Activated B cell treated with CpG ODN at 0.5 μM for 24 hours (primary cell): ENCODE measurements around the gene TMPRSS2. TPM values are rescaled to one million over a fixed set of nuclear protein-coding genes. Genes with fewer than 3 reads are reported as not detected.
"Not testable (repeated sequence)": the region's sequence is repeated elsewhere in the genome, so short reads cannot be mapped to it uniquely, and the experiment has no call there.

Source experiments
- ATAC-seq: fragments of 200-7000 bp; cut with Tn5 transposase; one replicate; pipeline ENCODE4 v1.10.0; 2021; ENCODE audit warnings: low read depth, mild to moderate bottlenecking, moderate library complexity
- CTCF ChIA-PET: fragments of 350-600 bp; sonication (Branson Sonifier 250); formaldehyde crosslinking; loops from one replicate; lab custom pipeline; 2021; ENCODE audit warnings: antibody characterized with exemption; lab: Charles Lee
- POLR2A ChIA-PET: fragments of 350-600 bp; sonication (Branson Sonifier 250); formaldehyde crosslinking; loops from one replicate; lab custom pipeline; 2021; ENCODE audit warnings: antibody characterized with exemption; lab: Charles Lee
- DNase-seq: peaks from one replicate; pipeline ENCODE4 v3.0.0; 2022
- H3K27ac Mint-ChIP-seq: one replicate; pipeline ENCODE4 v1.8.0; 2020; ENCODE audit warnings: mixed read lengths
- H3K27me3 Mint-ChIP-seq: one replicate; pipeline ENCODE4 v1.8.0; 2021; ENCODE audit warnings: mixed read lengths
- H3K36me3 Mint-ChIP-seq: one replicate; pipeline ENCODE4 v1.8.0; 2021; ENCODE audit warnings: low read depth, mixed read lengths
- H3K4me1 Mint-ChIP-seq: one replicate; pipeline ENCODE4 v1.8.0; 2021; ENCODE audit warnings: mixed read lengths
- H3K4me3 Mint-ChIP-seq: one replicate; pipeline ENCODE4 v1.8.0; 2020; ENCODE audit warnings: mild to moderate bottlenecking, mixed read lengths
- H3K9me3 Mint-ChIP-seq: one replicate; pipeline ENCODE4 v1.8.0; 2020; ENCODE audit warnings: mixed read lengths
- intact Hi-C: fragments of 100-400 bp; cut with micrococcal nuclease; formaldehyde crosslinking; loops from one replicate; pipeline ENCODE4 v1.15.1; 2024
- total RNA-seq: library from RNA; stranded (reverse); gene quantifications from 2 replicates; pipeline ENCODE4 v1.2.3, GENCODE V29; 2022
- TF ChIP-seq, protein P1 (sequence below): fragments of 200-600 bp; IDR thresholded peaks from one replicate; pipeline ENCODE4 v1.8.0; 2022; ENCODE audit warnings: antibody characterized with exemption, mild to moderate bottlenecking

TMPRSS2 gene
- total RNA-seq, 1 donor from 2014 or later: not detected

DNA sequence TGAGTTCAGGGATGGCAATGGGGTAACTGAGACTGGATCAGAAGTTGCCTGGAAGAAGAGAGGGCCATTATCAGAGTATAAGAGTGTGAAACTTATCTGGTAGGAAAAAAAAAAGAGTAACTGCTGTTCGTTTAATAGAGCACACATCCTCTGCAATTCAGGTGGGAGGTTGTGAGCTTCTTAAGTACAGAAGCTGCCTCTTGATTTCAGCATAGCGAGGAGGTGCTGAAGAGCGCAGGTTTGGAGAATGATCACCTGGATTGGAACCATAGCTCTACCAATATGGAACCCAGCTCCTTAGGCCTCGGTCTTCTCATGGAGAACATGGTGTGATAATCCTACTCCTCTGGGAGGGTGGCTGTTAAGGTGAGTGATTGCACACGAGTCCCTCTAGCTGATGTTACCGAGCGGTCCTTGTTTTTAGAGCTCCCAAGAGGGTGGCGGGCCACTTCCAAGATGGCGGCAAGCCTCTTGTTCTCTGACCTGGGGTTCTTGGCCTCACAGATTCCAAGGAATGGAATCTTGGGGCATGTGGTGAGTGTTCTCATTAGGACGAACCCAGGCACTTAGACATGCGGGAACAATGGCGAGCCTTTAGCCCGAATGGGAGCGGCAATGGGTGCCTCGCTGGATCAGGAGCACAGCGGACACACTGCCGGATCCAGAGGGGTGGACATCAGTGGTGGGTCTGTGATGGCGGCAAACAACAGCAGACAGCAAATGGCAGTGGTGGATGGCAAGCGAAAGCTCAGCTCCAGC is 85.2 kb downstream of the TMPRSS2 start:
- Mint-ChIP-seq H3K4me3 (no peak overlapping the region), H3K27me3 (no peaks in the 10 kb centered on the region), H3K4me1 (peaks cover 81% of the 10 kb centered on the region), H3K36me3 (peaks cover 7% of the 10 kb centered on the region), H3K27ac (no peak overlapping the region), H3K9me3 (no peaks in the 10 kb centered on the region)
- no peak for DNase-seq
- TF ChIP-seq, protein P1, sequence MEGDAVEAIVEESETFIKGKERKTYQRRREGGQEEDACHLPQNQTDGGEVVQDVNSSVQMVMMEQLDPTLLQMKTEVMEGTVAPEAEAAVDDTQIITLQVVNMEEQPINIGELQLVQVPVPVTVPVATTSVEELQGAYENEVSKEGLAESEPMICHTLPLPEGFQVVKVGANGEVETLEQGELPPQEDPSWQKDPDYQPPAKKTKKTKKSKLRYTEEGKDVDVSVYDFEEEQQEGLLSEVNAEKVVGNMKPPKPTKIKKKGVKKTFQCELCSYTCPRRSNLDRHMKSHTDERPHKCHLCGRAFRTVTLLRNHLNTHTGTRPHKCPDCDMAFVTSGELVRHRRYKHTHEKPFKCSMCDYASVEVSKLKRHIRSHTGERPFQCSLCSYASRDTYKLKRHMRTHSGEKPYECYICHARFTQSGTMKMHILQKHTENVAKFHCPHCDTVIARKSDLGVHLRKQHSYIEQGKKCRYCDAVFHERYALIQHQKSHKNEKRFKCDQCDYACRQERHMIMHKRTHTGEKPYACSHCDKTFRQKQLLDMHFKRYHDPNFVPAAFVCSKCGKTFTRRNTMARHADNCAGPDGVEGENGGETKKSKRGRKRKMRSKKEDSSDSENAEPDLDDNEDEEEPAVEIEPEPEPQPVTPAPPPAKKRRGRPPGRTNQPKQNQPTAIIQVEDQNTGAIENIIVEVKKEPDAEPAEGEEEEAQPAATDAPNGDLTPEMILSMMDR: no peak
- CTCF ChIA-PET: no interaction called here
- intact Hi-C loops: loop anchor here (1.0 kb wide), 1 partner anchor 9 kb away; no protein-coding TSS in a partner anchor
- POLR2A ChIA-PET: interaction anchor here (4.5 kb wide), 1 partner anchor 54 kb away, joined by 37 read pairs; no protein-coding TSS in a partner anchor
- ATAC-seq: no peak

DNA sequence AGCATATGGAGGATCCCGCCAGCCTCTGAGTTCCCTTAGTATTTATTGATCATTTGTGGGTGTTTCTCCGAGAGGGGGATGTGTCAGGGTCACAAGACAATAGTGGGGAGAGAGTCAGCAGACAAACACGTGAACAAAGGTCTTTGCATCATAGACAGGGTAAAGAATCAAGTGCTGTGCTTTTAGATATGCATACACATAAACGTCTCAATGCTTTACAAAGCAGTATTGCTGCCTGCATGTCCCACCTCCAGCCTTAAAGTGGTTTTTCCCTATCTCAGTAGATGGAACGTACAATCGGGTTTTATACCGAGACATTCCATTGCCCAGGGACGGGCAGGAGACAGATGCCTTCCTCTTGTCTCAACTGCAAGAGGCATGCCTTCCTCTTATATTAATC is 87.0 kb downstream of the TMPRSS2 start:
- DNase-seq, ATAC-seq, POLR2A ChIA-PET, H3K36me3 Mint-ChIP-seq, H3K27me3 Mint-ChIP-seq, CTCF ChIA-PET, H3K9me3 Mint-ChIP-seq: not testable (repeated sequence)
- intact Hi-C loops: loop anchor here (1.0 kb wide), 1 partner anchor 52 kb away; no protein-coding TSS in a partner anchor
- peak overlapping the region; percentile 81 for H3K4me3 Mint-ChIP-seq
- H3K4me1 Mint-ChIP-seq: peaks cover 69% of the 10 kb centered on the region
- peak overlapping the region; percentile 76 for H3K27ac Mint-ChIP-seq

DNA sequence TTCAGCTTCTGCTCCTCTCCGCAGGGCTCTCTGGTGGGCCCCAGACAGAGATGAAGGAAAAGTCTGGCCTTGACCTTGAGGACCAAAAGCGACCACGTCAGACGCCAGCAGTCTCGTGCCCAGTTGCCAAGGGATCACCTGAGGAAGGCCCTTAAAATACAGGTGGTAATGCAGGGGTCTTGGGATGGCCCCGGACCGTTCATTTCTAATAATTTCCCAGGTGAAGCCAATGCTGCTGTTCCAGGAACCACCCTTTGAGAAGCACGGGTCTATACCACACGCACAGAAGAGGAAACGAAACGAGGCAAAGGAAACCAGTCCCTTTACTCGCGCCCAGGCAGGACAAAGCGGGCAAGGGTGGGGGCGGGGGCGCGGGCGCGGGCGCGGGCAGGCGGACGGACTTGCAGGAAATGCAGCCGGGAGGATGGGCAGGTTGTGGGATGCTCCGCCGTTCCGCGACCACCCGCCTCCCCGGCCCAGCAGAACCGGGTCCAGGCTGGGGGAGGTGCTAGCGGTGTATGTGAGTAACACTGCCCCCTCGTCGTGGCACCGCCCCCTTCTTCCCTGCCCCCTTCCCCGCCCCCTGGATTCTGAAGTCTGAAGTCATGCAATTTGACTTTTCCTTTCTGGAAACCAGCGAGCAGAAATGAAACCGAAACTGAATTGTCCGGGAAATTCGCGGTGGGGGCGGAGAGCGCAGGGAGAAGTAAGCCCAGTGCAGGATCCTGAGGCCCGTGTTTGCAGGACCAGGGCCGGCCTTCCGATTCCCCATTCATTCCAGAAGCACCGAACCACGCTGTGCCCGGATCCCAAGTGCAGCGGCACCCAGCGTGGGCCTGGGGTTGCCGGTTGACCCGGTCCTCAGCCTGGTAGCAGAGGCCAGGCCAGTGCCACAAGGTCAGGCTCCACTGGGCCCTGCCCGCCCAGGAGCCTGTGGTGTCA is 87.8 kb downstream of the TMPRSS2 start:
- DNase-seq (peak; percentile 47), ATAC-seq (peak; percentile 93)
- H3K27ac Mint-ChIP-seq: peak overlapping the region; percentile 82
- H3K4me3 Mint-ChIP-seq: peak overlapping the region; percentile 81
- no peaks in the 10 kb centered on the region for H3K27me3 Mint-ChIP-seq
- intact Hi-C loops: loop anchor here (1.0 to 2.0 kb wide), 2 partner anchors 13 to 51 kb away; no protein-coding TSS in a partner anchor
- CTCF ChIA-PET: interaction anchor here (1.1 kb wide), 1 partner anchor 137 kb away, joined by 4 read pairs; no protein-coding TSS in a partner anchor
- peaks cover 61% of the 10 kb centered on the region for H3K4me1 Mint-ChIP-seq
- POLR2A ChIA-PET: no interaction called here
- H3K9me3 Mint-ChIP-seq: no peaks in the 10 kb centered on the region
- TF ChIP-seq, protein P1: no peak
- H3K36me3 Mint-ChIP-seq: no peaks in the 10 kb centered on the region

DNA sequence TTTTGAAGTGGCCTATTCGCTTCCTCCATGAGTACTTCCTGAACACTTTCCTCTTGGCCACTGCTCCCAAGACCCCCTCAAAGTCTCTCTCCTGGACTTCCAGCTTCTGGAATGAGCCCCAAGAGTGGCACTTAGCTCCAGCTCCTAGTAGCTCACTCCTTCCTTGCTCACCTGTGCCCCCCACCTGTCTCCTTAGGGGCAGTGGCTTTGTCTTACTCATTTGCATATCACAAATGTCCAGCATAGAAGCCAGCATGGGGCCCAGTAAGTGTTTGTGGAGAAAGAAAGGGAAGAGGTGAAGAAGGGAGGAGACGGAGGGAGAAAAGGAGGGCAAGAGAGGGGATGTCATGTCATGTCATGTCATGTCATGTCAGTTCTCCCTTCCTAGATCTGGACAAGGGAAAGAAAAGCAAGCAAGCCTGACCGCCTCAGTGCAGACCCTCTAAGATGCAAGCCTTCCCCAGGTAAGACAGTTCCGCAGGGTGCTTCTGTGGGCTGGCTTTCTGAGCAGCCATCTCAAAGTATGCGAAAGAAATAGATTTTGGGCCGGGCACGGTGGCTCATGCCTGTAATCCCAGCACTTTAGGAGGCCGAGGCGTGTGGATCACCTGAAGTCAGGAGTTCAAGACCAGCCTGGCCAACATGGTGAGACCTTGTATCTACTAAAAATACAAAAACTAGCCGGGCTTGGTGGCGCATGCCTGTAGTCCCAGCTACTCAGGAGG is 88.8 kb downstream of the TMPRSS2 start:
- no peaks in the 10 kb centered on the region for H3K27me3 Mint-ChIP-seq
- H3K4me1 Mint-ChIP-seq: peaks cover 53% of the 10 kb centered on the region
- no peak overlapping the region for H3K27ac Mint-ChIP-seq
- no peak overlapping the region for H3K4me3 Mint-ChIP-seq
- ChIA-PET CTCF (interaction anchor here (1.1 kb wide), 2 partner anchors 134 to 136 kb away, joined by 3 to 4 read pairs; no protein-coding TSS in a partner anchor), POLR2A (interaction anchor here (1.6 kb wide), 1 partner anchor 184 kb away, joined by 3 read pairs; no protein-coding TSS in a partner anchor)
- H3K36me3 Mint-ChIP-seq: no peaks in the 10 kb centered on the region
- no peak for DNase-seq
- ATAC-seq: no peak
- H3K9me3 Mint-ChIP-seq: no peaks in the 10 kb centered on the region
- intact Hi-C loops: loop anchor here (2.0 kb wide), 1 partner anchor 14 kb away; no protein-coding TSS in a partner anchor
- TF ChIP-seq, protein P1: no peak

DNA sequence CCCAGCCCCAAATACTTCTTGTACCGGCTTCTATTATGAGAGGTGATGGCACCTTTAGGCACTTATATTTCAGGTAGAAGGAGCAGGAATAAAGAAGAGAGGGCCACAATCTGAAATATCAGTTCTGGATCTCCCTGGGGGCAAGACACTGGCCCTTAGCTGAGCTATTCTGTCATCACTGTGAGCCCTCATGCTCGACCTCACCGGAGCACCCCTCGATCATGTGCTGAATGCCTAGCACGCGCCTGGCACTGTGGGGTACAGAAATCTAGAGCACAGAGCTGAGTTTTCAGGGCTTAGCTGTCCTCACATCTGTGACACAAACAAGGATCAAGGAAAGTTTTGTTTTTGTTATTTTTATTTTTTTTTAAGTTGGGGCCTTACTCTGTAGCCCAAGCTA is 89.6 kb downstream of the TMPRSS2 start:
- H3K9me3 Mint-ChIP-seq: peaks cover under 1% of the 10 kb centered on the region
- ATAC-seq (no peak), DNase-seq (no peak)
- intact Hi-C loops: loop anchor here (2.0 kb wide), 1 partner anchor 14 kb away; no protein-coding TSS in a partner anchor
- peaks cover 45% of the 10 kb centered on the region for H3K4me1 Mint-ChIP-seq
- ChIA-PET CTCF (interaction anchor here (1.1 to 1.4 kb wide), 2 partner anchors 134 to 135 kb away, joined by 3 read pairs; no protein-coding TSS in a partner anchor), POLR2A (interaction anchor here (1.6 kb wide), 1 partner anchor 183 kb away, joined by 3 read pairs; no protein-coding TSS in a partner anchor)
- no peak overlapping the region for H3K4me3 Mint-ChIP-seq
- H3K27ac Mint-ChIP-seq: peak overlapping the region; percentile 63
- no peaks in the 10 kb centered on the region for H3K36me3 Mint-ChIP-seq
- TF ChIP-seq, protein P1: no peak
- H3K27me3 Mint-ChIP-seq: no peaks in the 10 kb centered on the region

DNA sequence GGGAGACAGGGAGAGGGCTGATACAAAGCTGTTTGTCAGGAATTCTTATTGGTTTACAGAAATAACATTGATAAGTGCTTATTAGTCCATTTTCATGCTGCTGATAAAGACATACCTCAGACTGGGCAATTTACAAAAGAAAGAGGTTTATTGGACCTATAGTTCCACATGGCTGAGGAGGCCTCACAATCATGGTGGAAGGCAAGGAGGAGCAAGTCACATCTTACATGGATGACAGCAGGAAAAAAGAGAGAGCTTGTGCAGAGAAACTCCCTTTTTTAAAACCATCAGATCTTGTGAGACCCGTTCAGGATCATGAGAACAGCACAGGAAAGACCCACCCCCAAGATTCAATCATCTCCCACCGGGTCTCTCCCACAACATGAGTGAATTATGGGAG is 90.5 kb downstream of the TMPRSS2 start:
- H3K36me3 Mint-ChIP-seq, DNase-seq, H3K4me3 Mint-ChIP-seq, H3K27me3 Mint-ChIP-seq, intact Hi-C loops, H3K9me3 Mint-ChIP-seq, ATAC-seq: not testable (repeated sequence)
- ChIA-PET POLR2A (interaction anchor here (1.1 to 1.6 kb wide), 2 partner anchors 8 to 182 kb away, joined by 3 read pairs; no protein-coding TSS in a partner anchor), CTCF (interaction anchor here (1.4 kb wide), 1 partner anchor 135 kb away, joined by 3 read pairs; no protein-coding TSS in a partner anchor)
- Mint-ChIP-seq H3K27ac (peak overlapping the region; percentile 30), H3K4me1 (peaks cover 36% of the 10 kb centered on the region)
